Activated T-helper 9 cell treated with anti-CD3 and anti-CD28 coated beads, Interleukin-2, amount 50 U/mL, for 16 hours (primary cell): ENCODE results near the gene CD22.

Source experiments
- DNase-seq: peaks from one replicate; pipeline ENCODE4 v3.0.0-alpha.2; 2020; ENCODE audit warnings: low read depth

The CD22 gene

DNA sequence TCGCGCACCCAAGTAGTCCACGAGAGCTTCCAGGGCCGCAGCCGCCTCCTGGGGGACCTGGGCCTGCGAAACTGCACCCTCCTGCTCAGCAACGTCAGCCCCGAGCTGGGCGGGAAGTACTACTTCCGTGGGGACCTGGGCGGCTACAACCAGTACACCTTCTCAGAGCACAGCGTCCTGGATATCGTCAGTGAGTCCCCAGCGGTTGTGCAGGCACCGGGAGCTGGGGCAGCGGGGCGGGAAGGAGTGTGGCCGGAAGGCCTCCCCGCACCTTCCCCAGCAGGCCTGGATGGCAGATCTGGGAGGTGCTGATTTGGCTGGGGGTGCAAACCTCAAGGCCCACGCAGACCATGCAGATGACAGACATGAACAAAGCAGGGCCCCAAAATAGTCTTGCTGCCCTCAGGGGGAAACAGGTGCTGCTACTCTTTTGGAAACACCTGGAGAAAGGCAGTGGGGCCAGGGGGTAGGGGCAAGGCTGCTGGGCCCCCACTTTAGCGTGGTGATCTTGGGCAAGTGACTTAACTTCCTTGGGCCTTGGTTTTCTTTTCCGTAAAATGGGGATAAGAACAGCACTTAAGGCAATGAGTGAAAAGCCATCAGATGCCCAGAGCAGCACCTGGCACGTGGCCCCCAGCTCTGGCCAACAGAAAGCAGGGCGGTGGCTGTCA is 33.1 kb upstream of the CD22 start:
- DNase-seq = no peak

GRCh38 chr19:35296644-35297514 is 32.1 kb upstream of the CD22 start:
- no peak for DNase-seq

DNA sequence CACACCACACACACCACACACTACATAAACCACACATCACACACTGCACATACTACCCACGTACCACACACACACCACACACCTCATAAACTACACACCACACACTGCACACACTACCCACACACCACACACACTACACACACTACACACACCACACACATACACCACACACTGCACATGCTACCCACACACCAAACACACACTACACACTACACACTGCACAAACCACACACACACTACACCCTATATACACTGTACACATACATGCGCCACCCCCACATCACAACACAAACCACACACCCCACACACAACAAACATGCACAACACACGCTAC is 31.5 kb upstream of the CD22 start:
- no peak for DNase-seq

DNA sequence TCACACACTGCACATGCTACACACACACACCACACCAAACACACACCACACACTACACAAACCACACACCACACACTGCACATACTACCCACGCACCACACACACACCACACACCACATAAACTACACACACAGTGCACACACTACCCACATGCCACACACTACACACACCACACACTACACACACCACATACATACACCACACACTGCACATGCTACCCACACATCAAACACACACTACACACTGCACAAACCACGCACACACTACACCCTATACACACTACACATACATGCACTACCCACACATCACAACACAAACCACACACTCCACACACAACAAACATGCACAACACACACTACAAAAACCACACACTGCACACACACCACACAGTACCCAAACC is 31.1 kb upstream of the CD22 start:
- DNase-seq = no peak

- DNase-seq = no peak
Observed at GRCh38 chr19:35298561-35298972, 30.4 kb upstream of the CD22 start.

DNA sequence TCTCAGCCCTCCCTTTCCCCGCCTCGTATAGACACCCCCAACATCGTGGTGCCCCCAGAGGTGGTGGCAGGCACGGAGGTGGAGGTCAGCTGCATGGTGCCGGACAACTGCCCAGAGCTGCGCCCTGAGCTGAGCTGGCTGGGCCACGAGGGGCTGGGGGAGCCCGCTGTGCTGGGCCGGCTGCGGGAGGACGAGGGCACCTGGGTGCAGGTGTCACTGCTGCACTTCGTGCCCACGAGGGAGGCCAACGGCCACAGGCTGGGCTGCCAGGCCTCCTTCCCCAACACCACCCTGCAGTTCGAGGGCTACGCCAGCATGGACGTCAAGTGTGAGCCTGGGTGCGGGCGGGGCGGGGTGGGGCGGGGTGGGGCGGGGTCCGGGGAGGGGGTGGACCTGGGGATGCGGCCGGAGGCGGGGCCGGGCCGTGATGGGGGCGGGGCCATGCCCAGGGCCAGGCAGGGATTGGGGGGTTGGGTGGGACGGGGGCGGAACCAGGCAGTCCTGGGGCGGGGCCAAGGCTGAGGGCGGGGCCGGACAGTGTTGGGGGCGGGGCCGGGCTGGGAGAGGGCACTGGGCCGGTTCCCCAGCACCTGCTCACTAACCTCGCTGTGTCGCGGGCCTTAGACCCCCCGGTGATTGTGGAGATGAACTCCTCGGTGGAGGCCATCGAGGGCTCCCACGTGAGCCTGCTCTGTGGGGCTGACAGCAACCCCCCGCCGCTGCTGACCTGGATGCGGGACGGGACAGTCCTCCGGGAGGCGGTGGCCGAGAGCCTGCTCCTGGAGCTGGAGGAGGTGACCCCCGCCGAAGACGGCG is 29.3 kb upstream of the CD22 start:
- DNase-seq = no peak

DNA sequence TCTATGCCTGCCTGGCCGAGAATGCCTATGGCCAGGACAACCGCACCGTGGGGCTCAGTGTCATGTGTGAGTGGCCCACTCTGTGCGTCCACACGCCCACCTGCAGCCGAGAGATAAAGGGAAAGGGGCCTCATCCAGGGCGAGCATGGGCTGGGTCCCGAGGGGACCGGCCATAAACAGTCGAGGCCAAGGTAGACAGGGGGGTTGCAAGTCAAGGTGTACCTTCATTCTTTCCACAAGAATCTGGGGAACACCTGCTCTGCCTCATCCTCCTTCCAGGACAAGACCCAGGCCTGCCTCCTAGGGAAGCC is 28.7 kb upstream of the CD22 start:
- no peak for DNase-seq

DNA sequence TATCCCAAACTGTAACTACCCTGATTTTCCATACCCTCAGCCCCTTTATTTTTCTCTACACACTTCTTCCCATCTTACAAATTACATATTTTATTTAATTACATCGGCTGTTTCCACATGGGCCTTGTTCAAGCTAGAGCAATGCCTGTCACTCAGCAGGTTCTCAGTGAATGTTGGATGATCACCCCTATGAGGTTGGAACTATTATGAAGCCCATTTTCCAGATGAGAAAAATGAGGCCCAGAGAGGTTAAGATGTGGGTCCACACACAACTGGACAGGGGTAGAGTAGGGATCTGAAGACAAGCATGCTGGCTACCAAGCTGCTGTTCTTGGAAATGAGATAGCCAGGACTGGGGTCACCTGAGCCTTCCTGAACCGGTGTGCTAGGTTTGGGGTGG is 27.0 kb upstream of the CD22 start:
- DNase-seq = no peak

DNA sequence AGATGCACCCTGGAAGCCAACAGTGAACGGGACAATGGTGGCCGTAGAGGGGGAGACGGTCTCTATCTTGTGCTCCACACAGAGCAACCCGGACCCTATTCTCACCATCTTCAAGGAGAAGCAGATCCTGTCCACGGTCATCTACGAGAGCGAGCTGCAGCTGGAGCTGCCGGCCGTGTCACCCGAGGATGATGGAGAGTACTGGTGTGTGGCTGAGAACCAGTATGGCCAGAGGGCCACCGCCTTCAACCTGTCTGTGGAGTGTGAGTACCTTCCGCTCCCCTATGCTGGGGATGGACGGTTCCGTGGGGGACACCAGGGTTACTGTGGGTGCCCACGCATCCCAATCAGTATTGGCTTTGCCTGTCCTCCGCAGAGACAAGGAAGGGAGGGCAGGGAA is 26.5 kb upstream of the CD22 start:
- DNase-seq = no peak

GRCh38 chr19:35303357-35303915 is 25.6 kb upstream of the CD22 start:
- no peak for DNase-seq

- no peak for DNase-seq
Observed at GRCh38 chr19:35304036-35304435, 25.0 kb upstream of the CD22 start.

- DNase-seq = no peak
Observed at GRCh38 chr19:35305181-35305580, 23.8 kb upstream of the CD22 start.

GRCh38 chr19:35306473-35307246 is 22.3 kb upstream of the CD22 start:
- DNase-seq = no peak

GRCh38 chr19:35307931-35308330 is 21.1 kb upstream of the CD22 start:
- DNase-seq = no peak

GRCh38 chr19:35308910-35309309 is 20.1 kb upstream of the CD22 start:
- no peak for DNase-seq

DNA sequence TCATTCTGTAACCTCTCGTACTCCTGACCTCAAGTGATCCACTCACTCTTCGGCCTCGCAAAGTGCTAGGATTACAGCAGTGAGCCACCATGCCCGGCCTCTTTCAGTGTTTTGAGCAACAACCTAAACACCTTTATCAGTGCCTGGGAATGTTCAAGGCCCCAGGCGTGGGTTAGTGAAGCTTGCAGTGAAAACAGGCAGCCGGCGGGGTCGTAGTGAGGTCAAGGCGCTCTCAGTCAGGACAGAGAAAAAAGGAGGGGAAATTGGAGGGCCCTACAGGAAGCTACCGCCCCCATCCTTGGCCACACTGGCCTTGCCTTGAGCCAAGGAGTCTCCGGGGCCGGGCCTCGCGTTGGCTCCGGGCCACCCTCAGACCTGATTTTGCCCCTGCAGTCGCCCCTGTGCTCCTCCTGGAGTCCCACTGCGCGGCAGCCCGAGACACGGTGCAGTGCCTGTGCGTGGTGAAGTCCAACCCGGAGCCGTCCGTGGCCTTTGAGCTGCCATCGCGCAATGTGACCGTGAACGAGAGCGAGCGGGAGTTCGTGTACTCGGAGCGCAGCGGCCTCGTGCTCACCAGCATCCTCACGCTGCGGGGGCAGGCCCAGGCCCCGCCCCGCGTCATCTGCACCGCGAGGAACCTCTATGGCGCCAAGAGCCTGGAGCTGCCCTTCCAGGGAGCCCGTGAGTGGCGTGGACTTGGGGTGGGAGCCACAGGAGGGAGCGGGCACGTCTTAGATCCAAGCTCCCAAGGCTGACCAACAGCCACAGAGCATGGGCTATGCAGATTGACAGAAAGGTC is 19.3 kb upstream of the CD22 start:
- DNase-seq = no peak

GRCh38 chr19:35310331-35310730 is 18.7 kb upstream of the CD22 start:
- DNase-seq = no peak

- no peak for DNase-seq
Observed at GRCh38 chr19:35310811-35311465, 18.0 kb upstream of the CD22 start.

GRCh38 chr19:35311901-35312665 is 16.9 kb upstream of the CD22 start:
- no peak for DNase-seq

GRCh38 chr19:35313587-35313986 is 15.4 kb upstream of the CD22 start:
- DNase-seq = no peak
